Epidermal melanocyte (primary cell): Measurements from ENCODE around the gene ZCCHC3.
A peak's percentile ranks its signal among the peaks of the same experiment; 100 is the strongest.

ENCODE experiments used
- DNase-seq: peaks from one replicate; pipeline ENCODE4 v3.0.0; 2011; ENCODE audit warnings: low spot score; ENCODE audit not compliant: insufficient read length

The ZCCHC3 gene

GRCh38 chr20:341682-342081, 44.3 kb downstream of the ZCCHC3 start:
- no peak for DNase-seq

GRCh38 chr20:343107-343506, 45.7 kb downstream of the ZCCHC3 start:
- DNase-seq = no peak

GRCh38 chr20:346033-346639, 48.8 kb downstream of the ZCCHC3 start:
- no peak for DNase-seq

- peak; percentile 73 for DNase-seq
Measured at GRCh38 chr20:346640-347316, 49.4 kb downstream of the ZCCHC3 start, which contains the start of gene NRSN2. NRSN2 (plus strand) TSS chr20:347111; CDS start chr20:349644, 2,533 bp downstream.

- no peak for DNase-seq
Measured at GRCh38 chr20:347317-347639, 49.9 kb downstream of the ZCCHC3 start.

GRCh38 chr20:347640-348484, 50.5 kb downstream of the ZCCHC3 start:
- peak; percentile 96 for DNase-seq

- no peak for DNase-seq
Measured at GRCh38 chr20:348972-349841, 51.8 kb downstream of the ZCCHC3 start.
